Stimulated activated CD4-positive, alpha-beta T cell treated with anti-CD3 and anti-CD28 coated beads, Interleukin-1b, Interleukin-23, amount 100 ng/mL, for 1 hour (primary cell): ENCODE data around the gene TEAD1.

Experiments
- DNase-seq, 2 donors: peaks; one replicate each; pipeline ENCODE4 v3.0.0-alpha.2; 2020; ENCODE audit warnings: low read depth in 2 of 2

The TEAD1 gene

GRCh38 chr11:12810568-12810894 is 136.3 kb downstream of the TEAD1 start:
- no peak for DNase-seq

GRCh38 chr11:12811861-12812260 is 137.6 kb downstream of the TEAD1 start:
- no peak for DNase-seq

GRCh38 chr11:12812849-12813248 is 138.6 kb downstream of the TEAD1 start:
- DNase-seq, result no peak

GRCh38 chr11:12813371-12814225 is 139.4 kb downstream of the TEAD1 start:
- no peak for DNase-seq

- DNase-seq, result no peak
Observed at GRCh38 chr11:12815129-12815480, 140.9 kb downstream of the TEAD1 start.

GRCh38 chr11:12815931-12816494 is 141.8 kb downstream of the TEAD1 start:
- DNase-seq, result no peak

GRCh38 chr11:12817681-12818332 is 143.6 kb downstream of the TEAD1 start:
- DNase-seq, result no peak

GRCh38 chr11:12818333-12819015 is 144.3 kb downstream of the TEAD1 start:
- no peak for DNase-seq

GRCh38 chr11:12822392-12823022 is 148.3 kb downstream of the TEAD1 start:
- DNase-seq, result no peak

- DNase-seq, result no peak
Observed at GRCh38 chr11:12824281-12825041, 150.2 kb downstream of the TEAD1 start.

GRCh38 chr11:12826441-12826840 is 152.2 kb downstream of the TEAD1 start:
- DNase-seq, result no peak

GRCh38 chr11:12827369-12827768 is 153.1 kb downstream of the TEAD1 start:
- DNase-seq, result no peak

- DNase-seq, result no peak
Observed at GRCh38 chr11:12827929-12828812, 153.9 kb downstream of the TEAD1 start.

GRCh38 chr11:12829131-12829530 is 154.9 kb downstream of the TEAD1 start:
- no peak for DNase-seq

- DNase-seq, result no peak
Observed at GRCh38 chr11:12829540-12830314, 155.5 kb downstream of the TEAD1 start.

GRCh38 chr11:12831471-12832202 is 157.4 kb downstream of the TEAD1 start:
- DNase-seq, result no peak

- DNase-seq, result no peak
Observed at GRCh38 chr11:12832480-12833224, 158.4 kb downstream of the TEAD1 start.

- DNase-seq, result no peak
Observed at GRCh38 chr11:12834166-12834565, 159.9 kb downstream of the TEAD1 start.
